HAP-1 (cell line): Measurements from ENCODE around the gene KIAA0319L.
A peak's percentile ranks its signal among the peaks of the same experiment; 100 is the strongest.

Experiments used
- DNase-seq, 2 experiments: peaks; one replicate each; pipeline ENCODE4 v3.0.0-alpha.2; 2016 to 2020; ENCODE audit warnings: low spot score in 2 of 2
- H3K27me3 ChIP-seq: fragments of 250-450 bp; sonication (Bioruptor Pico); 2 replicates; pipeline ENCODE4 v1.5.1; 2020; ENCODE audit warnings: low read depth, mild to moderate bottlenecking, moderate library complexity
- H3K36me3 ChIP-seq: fragments of 250-450 bp; sonication (Bioruptor Pico); replicated peaks from 2 replicates; pipeline ENCODE4 v1.5.1; 2020; ENCODE audit warnings: mild to moderate bottlenecking
- H3K4me1 ChIP-seq: fragments of 250-450 bp; sonication (Bioruptor Pico); 2 replicates; pipeline ENCODE4 v1.5.1; 2020; ENCODE audit warnings: mild to moderate bottlenecking
- H3K4me3 ChIP-seq: fragments of 250-450 bp; sonication (Bioruptor Pico); 2 replicates; pipeline ENCODE4 v1.5.1; 2020; ENCODE audit warnings: mild to moderate bottlenecking, moderate library complexity
- H3K9me3 ChIP-seq: fragments of 250-450 bp; sonication (Bioruptor Pico); 2 replicates; pipeline ENCODE4 v1.5.1; 2020; ENCODE audit warnings: mild to moderate bottlenecking, moderate library complexity
- in situ Hi-C: fragments of 300-500 bp; cut with MboI; formaldehyde crosslinking; loops from 3 replicates; pipeline ENCODE4 v1.14.3; 2020; ENCODE audit warnings: low sequenced_read_pairs, inconsistent platforms, mixed read lengths

KIAA0319L gene

DNA sequence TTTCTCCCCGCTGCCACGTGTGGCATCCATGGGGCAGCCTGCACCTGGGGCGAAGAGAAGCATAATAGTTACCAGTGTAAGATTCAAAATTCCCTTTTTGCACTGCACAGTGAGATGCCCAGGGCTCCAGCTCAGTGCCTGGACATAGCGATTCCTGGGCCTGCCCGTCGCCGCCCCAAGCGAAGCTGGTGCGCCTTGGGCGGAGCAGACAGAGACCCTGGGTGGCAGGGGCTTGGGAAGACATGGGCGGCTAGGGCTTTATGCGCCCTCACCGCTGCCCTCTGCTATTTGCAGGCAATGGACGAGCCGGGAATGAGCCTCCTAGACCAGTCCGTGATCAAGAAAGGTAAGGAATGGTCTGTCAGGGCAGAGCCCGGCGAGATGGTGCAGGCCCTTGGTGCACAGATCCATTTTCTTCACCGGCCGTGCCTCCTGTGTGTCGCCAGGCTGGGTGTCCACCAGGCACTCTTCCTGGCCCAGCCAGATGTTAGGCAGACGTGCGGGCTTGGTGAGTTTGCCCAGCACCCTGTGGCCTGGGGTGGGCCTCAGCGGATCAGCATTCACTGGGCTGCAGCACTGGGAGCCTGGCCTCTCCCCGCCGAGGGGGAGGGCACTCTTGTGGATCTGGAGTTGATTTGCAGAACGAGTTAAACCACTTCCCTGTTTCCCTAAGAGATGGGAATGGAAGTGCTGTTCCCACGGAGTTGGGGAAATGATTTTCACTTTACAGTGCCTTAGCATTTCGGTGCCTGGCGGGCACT lies 17.6 kb upstream of the KIAA0319L start:
- H3K4me1 ChIP-seq: no peaks in the 10 kb centered on the region
- no peak for DNase-seq
- no peaks in the 10 kb centered on the region for H3K36me3 ChIP-seq
- in situ Hi-C loops: no loop called here
- H3K4me3 ChIP-seq: no peak overlapping the region
- no peaks in the 10 kb centered on the region for H3K9me3 ChIP-seq
- H3K27me3 ChIP-seq: no peaks in the 10 kb centered on the region

- no peaks in the 10 kb centered on the region for H3K9me3 ChIP-seq
- DNase-seq: no peak
- no peak overlapping the region for H3K4me3 ChIP-seq
- H3K27me3 ChIP-seq: no peaks in the 10 kb centered on the region
- in situ Hi-C loops: no loop called here
- no peaks in the 10 kb centered on the region for H3K4me1 ChIP-seq
- no peaks in the 10 kb centered on the region for H3K36me3 ChIP-seq
These were observed 17.0 kb upstream of the KIAA0319L start for GRCh38 chr1:35574125-35574654.

DNA sequence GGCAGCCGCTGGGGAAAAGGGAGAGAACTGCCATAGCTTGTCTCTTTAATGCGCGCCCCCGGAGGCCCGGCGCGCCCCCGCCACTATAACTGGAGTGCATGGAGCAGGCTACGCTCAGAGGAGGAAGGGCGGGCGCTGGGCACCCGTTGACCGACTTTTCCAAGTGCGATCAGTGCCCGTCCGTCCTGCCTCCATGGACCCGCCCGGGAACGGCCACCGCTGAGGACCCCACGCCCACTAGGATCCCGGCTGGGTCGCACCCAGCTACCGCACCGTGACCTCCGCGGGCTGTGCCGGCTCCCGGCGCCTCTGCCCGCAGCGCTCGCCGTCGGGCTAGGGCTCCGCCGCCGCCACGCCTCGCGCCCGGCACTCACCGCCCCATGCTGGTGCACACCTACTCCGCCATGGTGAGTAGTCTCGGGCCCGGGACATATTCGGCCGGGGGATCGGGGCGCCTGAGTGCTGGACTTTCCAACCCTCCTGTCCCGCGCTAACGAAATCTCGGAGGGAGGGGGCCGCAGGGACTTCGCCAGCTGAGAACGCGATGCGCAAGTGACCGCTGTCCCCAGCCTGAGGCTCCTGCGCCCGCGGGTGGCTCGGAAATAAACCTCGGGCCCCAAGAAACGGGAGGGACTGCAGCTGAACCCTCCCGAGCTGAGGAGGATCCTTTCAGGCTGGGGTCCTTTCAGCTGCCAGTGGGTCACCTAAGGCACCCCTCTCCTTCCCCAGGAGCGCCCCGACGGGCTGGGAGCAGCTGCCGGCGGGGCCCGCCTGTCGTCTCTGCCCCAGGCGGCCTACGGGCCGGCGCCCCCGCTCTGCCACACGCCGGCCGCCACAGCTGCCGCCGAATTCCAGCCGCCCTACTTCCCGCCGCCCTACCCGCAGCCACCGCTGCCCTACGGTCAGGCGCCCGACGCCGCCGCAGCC lies 16.3 kb upstream of the KIAA0319L start, which contains the start of gene TFAP2E:
Gene TFAP2E, plus strand, starts transcription at position 117 of the 927 bp plus-strand sequence. Its CDS starts 264 bp downstream, at position 381.
- H3K27me3 ChIP-seq: no peaks in the 10 kb centered on the region

DNA sequence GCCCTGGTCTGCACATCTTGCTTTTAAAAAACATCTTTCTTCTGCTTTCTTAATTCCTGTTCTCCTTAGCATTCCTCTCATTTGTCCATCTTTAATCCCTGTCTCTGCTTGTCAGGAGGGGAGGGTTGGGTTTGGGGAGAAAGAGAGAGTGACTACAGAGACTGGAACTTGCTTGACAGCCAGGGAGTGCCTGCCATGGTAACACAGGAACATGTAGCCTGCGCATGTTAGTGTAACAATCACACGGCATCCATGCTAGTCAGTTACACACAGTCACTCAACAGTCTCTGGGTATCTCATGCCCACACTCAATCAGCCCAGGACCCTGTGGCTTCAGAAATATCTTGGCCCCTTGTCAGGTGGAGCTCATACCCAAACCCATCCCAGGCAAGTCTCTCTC lies 15.1 kb upstream of the KIAA0319L start:
- Histone ChIP-seq H3K9me3 (no peaks in the 10 kb centered on the region), H3K27me3 (no peaks in the 10 kb centered on the region), H3K4me3 (no peak overlapping the region), H3K36me3 (no peaks in the 10 kb centered on the region), H3K4me1 (no peaks in the 10 kb centered on the region)
- no peak for DNase-seq
- in situ Hi-C loops: no loop called here

More for the DNA sequence above, 16.3 kb upstream of the KIAA0319L start, which contains the start of gene TFAP2E:
- in situ Hi-C loops: no loop called here
- H3K4me1 ChIP-seq: no peaks in the 10 kb centered on the region
- no peak within 1 kb of the TSS for H3K4me3 ChIP-seq
- no peak for DNase-seq
- no peaks in the 10 kb centered on the region for H3K9me3 ChIP-seq
- H3K36me3 ChIP-seq: no peaks in the 10 kb centered on the region

- DNase-seq: no peak
These were observed 14.1 kb upstream of the KIAA0319L start for GRCh38 chr1:35571263-35571662.

DNA sequence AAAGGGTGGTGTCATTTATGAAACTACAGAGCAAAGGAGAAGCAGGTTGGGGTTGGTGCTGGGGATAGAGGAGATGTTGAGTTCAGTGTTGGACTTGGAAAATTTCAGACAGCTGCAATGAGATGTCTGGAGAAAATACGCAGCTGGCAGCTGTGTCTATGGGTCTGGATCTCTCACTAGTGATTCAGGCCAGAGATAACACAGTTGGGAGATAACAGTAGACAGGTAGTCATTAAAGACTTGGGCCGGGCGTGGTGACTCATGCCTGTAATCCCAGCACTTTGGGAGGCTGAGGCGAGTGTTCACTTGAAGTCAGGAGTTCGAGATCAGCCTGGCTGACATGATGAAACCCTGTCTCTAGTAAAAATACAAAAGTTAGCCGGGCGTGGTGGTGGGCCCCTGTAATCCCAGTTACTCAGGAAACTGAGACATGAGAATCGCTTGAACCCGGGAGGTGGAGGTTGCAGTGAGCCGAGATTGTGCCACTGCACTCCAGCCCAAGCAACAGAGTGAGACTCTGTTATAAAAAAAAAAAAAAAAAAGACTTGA lies 13.5 kb upstream of the KIAA0319L start:
- DNase-seq: no peak
- no peaks in the 10 kb centered on the region for H3K36me3 ChIP-seq
- H3K4me1 ChIP-seq: no peaks in the 10 kb centered on the region
- in situ Hi-C loops: no loop called here
- H3K27me3 ChIP-seq: no peaks in the 10 kb centered on the region
- no peaks in the 10 kb centered on the region for H3K9me3 ChIP-seq
- H3K4me3 ChIP-seq: no peak overlapping the region

More at GRCh38 chr1:35571263-35571662, 14.1 kb upstream of the KIAA0319L start:
- no peaks in the 10 kb centered on the region for H3K4me1 ChIP-seq
- no peak overlapping the region for H3K4me3 ChIP-seq
- in situ Hi-C loops: no loop called here
- no peaks in the 10 kb centered on the region for H3K9me3 ChIP-seq
- H3K36me3 ChIP-seq: no peaks in the 10 kb centered on the region
- H3K27me3 ChIP-seq: no peaks in the 10 kb centered on the region

GRCh38 chr1:35569936-35570335 lies 12.7 kb upstream of the KIAA0319L start:
- Histone ChIP-seq H3K36me3 (peaks cover 2% of the 10 kb centered on the region), H3K27me3 (no peaks in the 10 kb centered on the region), H3K4me3 (no peak overlapping the region), H3K4me1 (no peaks in the 10 kb centered on the region), H3K9me3 (no peaks in the 10 kb centered on the region)
- in situ Hi-C loops: loop anchor here (5.0 kb wide), 1 partner anchor 152 kb away; no protein-coding TSS in a partner anchor
- DNase-seq: no peak

DNA sequence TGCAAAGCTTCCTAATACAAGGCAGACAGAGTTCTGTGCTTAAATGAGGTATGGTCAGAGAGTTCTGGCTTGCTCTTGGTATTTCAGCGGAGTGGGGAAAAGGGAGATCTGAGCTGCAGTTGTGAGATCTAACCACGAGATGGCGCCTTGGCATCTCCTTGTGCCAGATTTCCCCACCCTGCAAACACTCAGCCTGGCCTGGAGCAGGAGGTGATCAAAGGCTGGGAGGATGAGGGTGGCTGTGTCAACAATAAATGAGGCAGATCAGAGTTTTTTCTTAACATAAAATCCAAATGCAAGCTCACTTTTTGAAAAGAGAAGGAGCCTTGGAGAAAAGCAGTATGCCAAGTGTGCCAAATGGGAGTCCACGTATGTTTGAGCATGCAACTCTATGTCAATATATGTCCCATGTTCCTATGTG lies 11.8 kb upstream of the KIAA0319L start:
- DNase-seq: peak; percentile 52 to 82
- no peaks in the 10 kb centered on the region for H3K4me1 ChIP-seq
- H3K27me3 ChIP-seq: no peaks in the 10 kb centered on the region
- H3K9me3 ChIP-seq: no peaks in the 10 kb centered on the region
- no peak overlapping the region for H3K4me3 ChIP-seq
- peaks cover 10% of the 10 kb centered on the region for H3K36me3 ChIP-seq
- in situ Hi-C loops: loop anchor here (5.0 kb wide), 1 partner anchor 153 kb away; no protein-coding TSS in a partner anchor

DNA sequence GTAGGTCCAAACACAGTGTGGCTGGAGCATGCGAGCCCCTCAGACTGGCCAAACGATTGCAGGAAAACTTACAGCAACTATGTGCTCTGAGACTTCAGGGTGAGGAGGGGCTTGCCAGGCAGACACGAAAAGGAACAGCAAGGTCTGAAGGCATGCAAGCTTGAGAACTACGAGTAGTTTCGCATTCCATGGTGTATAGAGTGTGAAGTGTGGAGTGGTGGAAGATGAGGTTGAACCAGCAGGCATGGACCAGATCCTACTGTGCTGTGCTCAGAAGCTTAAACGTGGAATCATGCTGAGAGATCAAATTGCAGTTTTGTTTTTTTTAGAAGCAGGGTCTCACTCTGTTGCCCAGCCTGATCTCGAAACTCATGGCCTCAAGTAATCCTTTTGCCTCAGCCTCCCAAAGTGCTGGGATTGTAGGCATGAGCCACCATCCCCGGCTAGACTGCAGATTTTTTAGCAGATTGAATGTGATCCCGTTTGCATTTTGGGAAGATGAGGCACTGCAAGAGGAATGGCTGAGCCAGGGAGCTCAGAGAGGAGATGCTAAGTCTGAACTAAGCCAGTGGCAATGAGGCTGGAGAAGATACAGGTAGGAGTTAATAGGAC lies 10.8 kb upstream of the KIAA0319L start:
- H3K4me3 ChIP-seq: no peak overlapping the region
- H3K27me3 ChIP-seq: no peaks in the 10 kb centered on the region
- DNase-seq: no peak
- H3K36me3 ChIP-seq: peaks cover 14% of the 10 kb centered on the region
- in situ Hi-C loops: loop anchor here (5.0 kb wide), 1 partner anchor 154 kb away; no protein-coding TSS in a partner anchor
- no peaks in the 10 kb centered on the region for H3K4me1 ChIP-seq
- H3K9me3 ChIP-seq: no peaks in the 10 kb centered on the region

DNA sequence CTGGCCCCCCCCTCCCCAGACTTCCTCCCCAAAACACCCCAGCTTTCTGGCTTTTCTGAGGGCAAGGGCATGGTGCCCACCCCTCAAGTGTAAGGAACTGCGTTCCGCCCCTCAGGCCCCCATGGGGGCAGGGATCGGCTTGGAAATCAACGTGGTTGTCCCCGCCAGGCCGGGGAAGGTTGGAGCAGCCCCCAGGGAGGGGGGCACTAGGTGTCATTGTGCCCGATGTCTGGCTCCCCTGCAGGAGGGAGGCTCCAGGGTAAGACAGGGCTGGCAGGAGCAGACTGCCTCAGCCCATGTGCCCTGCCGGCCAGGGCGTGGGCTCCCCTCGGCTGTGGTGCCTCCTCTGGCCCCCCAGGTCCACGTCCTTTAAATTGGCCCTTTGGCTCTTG lies 8.5 kb upstream of the KIAA0319L start:
- DNase-seq: no peak
- Histone ChIP-seq H3K4me1 (no peaks in the 10 kb centered on the region), H3K27me3 (no peaks in the 10 kb centered on the region), H3K36me3 (peaks cover 20% of the 10 kb centered on the region), H3K4me3 (no peak overlapping the region), H3K9me3 (no peaks in the 10 kb centered on the region)
- in situ Hi-C loops: loop anchor here (5.0 kb wide), 1 partner anchor 157 kb away; no protein-coding TSS in a partner anchor

DNA sequence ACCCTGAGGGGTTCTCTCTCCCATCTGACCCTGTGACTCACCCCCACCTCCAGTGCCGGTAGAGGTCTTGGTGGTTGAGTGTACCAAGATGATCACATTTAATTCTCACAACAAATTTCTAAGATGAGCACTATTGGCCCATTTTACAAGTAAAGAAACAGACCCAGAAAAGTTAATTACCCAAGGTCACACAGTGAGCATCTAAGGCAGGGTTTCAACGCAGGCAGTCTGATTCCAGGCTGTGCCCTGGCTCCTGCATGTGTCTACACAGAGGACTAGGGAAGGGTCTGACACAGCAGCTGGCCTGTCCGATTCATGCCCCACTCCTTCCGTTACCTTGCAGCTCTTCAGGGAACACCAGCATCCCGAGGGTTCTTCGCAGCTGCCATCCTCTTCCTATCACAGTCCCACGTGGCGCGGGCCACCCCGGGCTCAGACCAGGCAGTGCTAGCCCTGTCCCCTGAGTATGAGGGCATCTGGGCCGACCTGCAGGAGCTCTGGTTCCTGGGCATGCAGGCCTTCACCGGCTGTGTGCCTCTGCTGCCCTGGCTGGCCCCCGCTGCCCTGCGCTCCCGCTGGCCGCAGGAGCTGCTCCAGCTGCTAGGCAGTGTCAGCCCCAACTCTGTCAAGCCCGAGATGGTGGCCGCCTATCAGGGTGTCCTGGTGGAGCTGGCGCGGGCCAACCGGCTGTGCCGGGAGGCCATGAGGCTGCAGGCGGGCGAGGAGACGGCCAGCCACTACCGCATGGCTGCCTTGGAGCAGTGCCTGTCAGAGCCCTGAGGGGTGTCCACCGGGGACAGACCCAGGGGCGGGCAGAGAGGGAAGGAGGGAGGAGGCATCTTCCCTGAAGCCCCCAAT lies 7.9 kb upstream of the KIAA0319L start:
- in situ Hi-C loops: loop anchor here (5.0 kb wide), 2 partner anchors 113 to 157 kb away; no protein-coding TSS in a partner anchor
- H3K4me3 ChIP-seq: no peak overlapping the region
- no peaks in the 10 kb centered on the region for H3K4me1 ChIP-seq
- H3K36me3 ChIP-seq: peaks cover 23% of the 10 kb centered on the region
- no peak for DNase-seq
- no peaks in the 10 kb centered on the region for H3K27me3 ChIP-seq
- H3K9me3 ChIP-seq: no peaks in the 10 kb centered on the region
